K562 (cell line): ENCODE data around the gene KDM2B. TPM values are rescaled to one million over a fixed set of nuclear protein-coding genes. Genes with fewer than 3 reads are reported as not detected.
A peak's percentile ranks its signal among the peaks of the same experiment; 100 is the strongest.

Experiments used
- ATAC-seq: fragments of 200-7000 bp; cut with Tn5 transposase; 3 replicates; pipeline ENCODE4 v1.9.1; 2020; ENCODE audit warnings: moderate library complexity
- BruUV-seq: library from RNA; stranded (reverse); fragments of 400-500 nt; replicated peaks from 2 replicates; lab custom pipeline; 2021; lab: Mats Ljungman, UMichigan
- CTCF ChIA-PET: fragments of 300-600 bp; formaldehyde crosslinking; extraction: SDS; loops from one replicate; lab custom pipeline; 2021; ENCODE audit warnings: low intra/inter-chr PET ratio; lab: Yijun Ruan, JAX
- POLR2A ChIA-PET: fragments of 300-600, 350-650 bp; sonication (Branson Sonifier 250); formaldehyde crosslinking; extraction: SDS; loops from one replicate; lab custom pipeline; 2021; ENCODE audit warnings: antibody characterized with exemption, inconsistent platforms; lab: Yijun Ruan, JAX
- DNase-seq, 4 experiments: peaks; one replicate each; pipeline versions ENCODE4 v3.0.0 to v3.0.0-alpha.2; 2011 to 2018; ENCODE audit warnings: low spot score in 3 of 4, mixed read lengths in 3 of 4; ENCODE audit errors: extremely low read depth in 1 of 4
- FAIRE-seq: peaks from 2 replicates; lab custom pipeline; 2011; peaks lifted over from hg19 to GRCh38; lab: Jason Lieb, UNC
- H2AFZ ChIP-seq: 2 replicates; pipeline ENCODE4 v1.6.0; 2011; ENCODE audit warnings: low read depth, low read length, control low read depth, inconsistent platforms
- H3K27ac ChIP-seq: fragments of 200-600 bp; 3 replicates; pipeline ENCODE4 v1.8.0; 2011; ENCODE audit warnings: low read depth, mild to moderate bottlenecking, control low read depth, inconsistent platforms, low read length, moderate library complexity, mixed read lengths; ENCODE audit errors: extremely low read depth
- H3K27me3 ChIP-seq, 2 experiments: fragments of 300-600 bp in 1 of 2; 2 replicates in 1 of 2; 3 replicates in 1 of 2; pipeline versions ENCODE4 v1.6.0 to v1.8.0; 2011; ENCODE audit warnings: inconsistent platforms in 2 of 2, low read length in 2 of 2, mild to moderate bottlenecking in 1 of 2, mixed read lengths in 1 of 2, moderate library complexity in 1 of 2; ENCODE audit not compliant: control insufficient read depth in 2 of 2, insufficient read depth in 2 of 2
- H3K36me3 ChIP-seq: fragments of 300-600 bp; 3 replicates; pipeline ENCODE4 v1.8.0; 2011; ENCODE audit warnings: mild to moderate bottlenecking, low read length, inconsistent platforms; ENCODE audit not compliant: control insufficient read depth, insufficient read depth
- H3K4me1 ChIP-seq, 2 experiments: fragments of 200-600 bp in 1 of 2; replicated peaks in 1 of 2; 2 replicates in 1 of 2; 3 replicates in 1 of 2; pipeline versions ENCODE4 v1.5.1 to v1.8.0; 2011; ENCODE audit warnings: inconsistent platforms in 2 of 2, low read length in 2 of 2, mild to moderate bottlenecking in 1 of 2, mixed read lengths in 1 of 2, moderate library complexity in 1 of 2; ENCODE audit not compliant: control insufficient read depth in 2 of 2, insufficient read depth in 2 of 2
- H3K4me2 ChIP-seq: 2 replicates; pipeline ENCODE4 v1.6.1; 2011; ENCODE audit warnings: low read length, control low read depth, inconsistent platforms, mixed read lengths; ENCODE audit not compliant: insufficient read depth
- H3K4me3 ChIP-seq: fragments of 200-600 bp; sonication (generic), shearing (Covaris generic); 2 replicates; pipeline ENCODE4 v1.5.1; 2016; ENCODE audit warnings: control low read depth, inconsistent platforms
- H3K79me2 ChIP-seq: fragments of 200-600 bp; 3 replicates; pipeline ENCODE4 v1.8.0; 2011; ENCODE audit warnings: low read length, inconsistent platforms; ENCODE audit not compliant: control insufficient read depth, insufficient read depth
- H3K9ac ChIP-seq, 2 experiments: 2 replicates each; pipeline versions ENCODE4 v1.6.0 to v1.6.1; 2011; ENCODE audit warnings: low read depth in 2 of 2, low read length in 2 of 2, control low read depth in 1 of 2, inconsistent platforms in 1 of 2, mild to moderate bottlenecking in 1 of 2, mixed read lengths in 1 of 2; ENCODE audit not compliant: insufficient read depth in 1 of 2
- H3K9me1 ChIP-seq: one replicate; pipeline ENCODE4 v1.6.0; 2011; ENCODE audit warnings: inconsistent platforms, mild to moderate bottlenecking, low read length, moderate library complexity; ENCODE audit not compliant: control insufficient read depth, insufficient read depth
- H3K9me3 ChIP-seq: replicated peaks from 2 replicates; pipeline ENCODE4 v1.5.1; 2011; ENCODE audit warnings: low read depth, low read length, inconsistent platforms; ENCODE audit not compliant: control insufficient read depth, insufficient read depth
- H4K20me1 ChIP-seq: replicated peaks from 2 replicates; pipeline ENCODE4 v1.6.1; 2011; ENCODE audit warnings: low read length, inconsistent platforms, mixed read lengths; ENCODE audit not compliant: control insufficient read depth, insufficient read depth
- FIP1L1 ChIP-seq: fragments of 200-400 bp; formaldehyde crosslinking; IDR thresholded peaks from 2 replicates; pipeline ENCODE4 v1.6.1; 2018; ENCODE audit warnings: mild to moderate bottlenecking, low read depth, low read length; ENCODE audit not compliant: poor library complexity, severe bottlenecking
- ZNF740 ChIP-seq, 3 experiments: fragments of 200-800 bp in 1 of 3; sonication (Bioruptor generic) in 1 of 3; sonication (generic) in 1 of 3; formaldehyde crosslinking in 1 of 3; IDR thresholded peaks; 2 replicates each; pipeline versions ENCODE4 v1.6.1 to v1.8.0; 2016 to 2022; ENCODE audit warnings: mild to moderate bottlenecking in 2 of 3, missing compliant biosample characterization in 2 of 3, missing genetic modification characterization in 2 of 3, missing genetic modification reagents in 1 of 3
- WGBS: fragments of 100-300 bp; shearing (Covaris generic); methylation state at CpG from one replicate; pipeline ENCODE4 v1.1.6; 2016; ENCODE audit warnings: low coverage, mixed read lengths; ENCODE audit not compliant: insufficient coverage; ENCODE audit errors: missing lambda C conversion rate; 5-methylcytosine and 5-hydroxymethylcytosine counted together
- in situ Hi-C: fragments of 300-500 bp; cut with MboI; formaldehyde crosslinking; loops from 4 replicates; pipeline ENCODE4 v1.15.0; 2018; ENCODE audit warnings: inconsistent platforms, mixed read lengths
- intact Hi-C: fragments of 100-400 bp; cut with micrococcal nuclease; formaldehyde crosslinking; loops from 2 replicates; pipeline ENCODE4 v1.14.2; 2022
- polyA plus RNA-seq, 8 experiments: library from polyadenylated mRNA; depleted of rRNA in 4 of 8; stranded (reverse) in 5 of 8; unstranded in 3 of 8; fragments of >200 nt; fragmentation: Nextera tagmentation in 2 of 8; fragmentation: Illumina TruSeq in 1 of 8; extraction: Ambion mirVana in 2 of 8; extraction: Trizol in 1 of 8; gene quantifications; 2 replicates each; pipeline versions ENCODE4 v1.2.1 to v1.2.3, GENCODE V29; 2011 to 2014; ENCODE audit warnings: inconsistent platforms in 1 of 8, missing spikeins in 1 of 8
- total RNA-seq, 7 experiments: library from RNA; depleted of rRNA in 6 of 7; stranded (reverse); fragments of >200 nt in 6 of 7; fragmentation: Illumina TruSeq in 2 of 7; extraction: Trizol in 2 of 7; gene quantifications; 2 replicates each; pipeline versions ENCODE4 v1.2.1 to v1.2.3, GENCODE V29; 2011 to 2021; ENCODE audit warnings: low replicate concordance in 1 of 7

KDM2B gene
- total and polyA plus RNA-seq, 9 of the 15 experiments (the other 6 are each of a cell fraction or from before 2014, with no cell fraction given): 7.4 to 50.5 (median 22.5) TPM

DNA sequence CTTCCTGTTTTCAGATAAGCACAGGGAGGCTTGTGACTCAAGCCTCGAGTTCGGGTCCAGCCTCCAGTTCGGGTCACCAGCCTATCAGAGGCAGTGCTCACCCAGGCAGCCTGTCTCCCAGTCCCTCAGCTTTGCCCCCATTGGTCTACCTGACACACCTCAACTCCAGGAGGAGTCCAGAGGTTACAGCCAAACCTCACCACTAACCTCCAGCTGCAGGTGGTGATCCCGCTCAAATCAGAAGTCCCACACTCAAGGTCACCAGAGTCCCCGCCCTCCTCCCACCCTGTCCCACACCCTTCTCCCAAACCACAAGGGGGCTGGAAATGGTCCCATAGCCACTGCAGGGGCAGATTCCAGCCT is 42.1 kb downstream of the KDM2B start:
- no peak overlapping the region for H3K4me2 ChIP-seq
- ATAC-seq: no peak
- no peak for FAIRE-seq
- no peak overlapping the region for H3K4me3 ChIP-seq
- 0 out of 3 replicates have a peak, but pooled peaks cover 2% of the 10 kb centered on the region for H3K36me3 ChIP-seq
- no peaks in the 10 kb centered on the region for H3K79me2 ChIP-seq
- H3K4me1 ChIP-seq: peaks cover 20 to 35% of the 10 kb centered on the region in 2 experiments
- POLR2A ChIA-PET: interaction anchor here (0.7 kb wide), 1 partner anchor 11 kb away, joined by 3 read pairs; no protein-coding TSS in a partner anchor
- peak in 2 of 4 experiments; percentile 44 to 46 for DNase-seq
- in situ Hi-C loops: no loop called here
- TF ChIP-seq FIP1L1: no peak
- TF ChIP-seq ZNF740 (CRISPR knock-in tag; IDR thresholded peaks at IDR 0.05): no peak
- no peak for TF ChIP-seq ZNF740 (tag; IDR thresholded peaks at IDR 0.05)
- H3K27me3 ChIP-seq: no peaks in the 10 kb centered on the region
- CTCF ChIA-PET: no interaction called here
- H2AFZ ChIP-seq: no peak overlapping the region
- intact Hi-C loops: no loop called here
- H3K9ac ChIP-seq: peak overlapping the region in 1 of 2 experiments; percentile 65; a peak in 2 of 4 replicates
- H4K20me1 ChIP-seq: no peaks in the 10 kb centered on the region
- H3K9me3 ChIP-seq: no peaks in the 10 kb centered on the region
- 35% methylated on average over 4 of the region's 5 CpGs for WGBS
- no peak overlapping the region for H3K27ac ChIP-seq
- no peaks in the 10 kb centered on the region for H3K9me1 ChIP-seq
- no TSS peak for BruUV-seq
